HCT116 (cell line): ENCODE measurements around the gene BRIP1. TPM values are rescaled to one million over a fixed set of nuclear protein-coding genes. Genes with fewer than 3 reads are reported as not detected.

Experiments used
- ATAC-seq: fragments of 200-7000 bp; cut with Tn5 transposase; 2 replicates; pipeline ENCODE4 v1.9.1; 2020; ENCODE audit warnings: mild to moderate bottlenecking, moderate library complexity
- BruUV-seq: library from RNA; stranded (reverse); fragments of 400-500 nt; replicated peaks from 2 replicates; lab custom pipeline; 2021; lab: Mats Ljungman, UMichigan
- CTCF ChIA-PET: fragments of 300-600 bp; sonication (Branson Sonifier 250); formaldehyde crosslinking; loops from one replicate; lab custom pipeline; 2021; ENCODE audit warnings: antibody characterized with exemption; lab: Charles Lee
- POLR2A ChIA-PET: fragments of 300-600, 350-600 bp; sonication (Branson Sonifier 250); formaldehyde crosslinking; loops from one replicate; lab custom pipeline; 2021; ENCODE audit warnings: antibody characterized with exemption; lab: Charles Lee
- RAD21 ChIA-PET, 2 experiments: fragments of 300-600 bp; sonication (Branson Sonifier 250); formaldehyde crosslinking; loops; one replicate each; lab custom pipeline; 2023; ENCODE audit warnings: low total read pairs in 2 of 2; ENCODE audit not compliant: uncharacterized antibody in 2 of 2, unreplicated experiment in 2 of 2, low non-redundant PET in 1 of 2; lab: Charles Lee
- DNase-seq: peaks from one replicate; pipeline ENCODE4 v3.0.0-alpha.2; 2010; ENCODE audit warnings: low read depth, low spot score
- H2AFZ ChIP-seq: fragments of 200-600 bp; shearing (Covaris generic), sonication (generic); 2 replicates; pipeline ENCODE4 v1.6.1; 2017; ENCODE audit warnings: low read depth, mixed run types, mixed read lengths, antibody characterized with exemption, low read length; ENCODE audit not compliant: poor library complexity, severe bottlenecking
- H3K27ac ChIP-seq: 2 replicates; pipeline ENCODE4 v1.5.1; 2012; ENCODE audit warnings: low read depth, low read length
- H3K27me3 ChIP-seq: fragments of 200-600 bp; sonication (generic); 2 replicates; pipeline ENCODE4 v1.6.1; 2016; ENCODE audit warnings: mixed run types, low read length, mixed read lengths; ENCODE audit not compliant: insufficient read depth
- H3K36me3 ChIP-seq, 2 experiments: fragments of 200-500 bp in 1 of 2; fragments of 200-600 bp in 1 of 2; sonication (Bioruptor generic) in 1 of 2; sonication (generic) in 1 of 2; 2 replicates each; pipeline versions ENCODE4 v1.5.1 to v1.6.1; 2014 to 2016; ENCODE audit warnings: low read length in 2 of 2, inconsistent platforms in 1 of 2, mixed read lengths in 1 of 2, mixed run types in 1 of 2; ENCODE audit not compliant: insufficient read depth in 2 of 2, control insufficient read depth in 1 of 2
- H3K4me1 ChIP-seq, 2 experiments: fragments of 200-600 bp in 1 of 2; sonication (generic) in 1 of 2; 2 replicates each; pipeline versions ENCODE4 v1.5.1 to v1.6.1; 2012 to 2017; ENCODE audit warnings: low read length in 2 of 2, inconsistent platforms in 1 of 2, mild to moderate bottlenecking in 1 of 2, mixed read lengths in 1 of 2, mixed run types in 1 of 2, moderate library complexity in 1 of 2; ENCODE audit not compliant: insufficient read depth in 2 of 2, control insufficient read depth in 1 of 2
- H3K4me2 ChIP-seq: fragments of 200-600 bp; sonication (generic); 2 replicates; pipeline ENCODE4 v1.6.1; 2017; ENCODE audit warnings: mixed run types, low read length, mixed read lengths
- H3K4me3 ChIP-seq, 2 experiments: fragments of 200-600 bp in 1 of 2; sonication (generic) in 1 of 2; replicated peaks in 1 of 2; 2 replicates each; pipeline ENCODE4 v1.5.1; 2011 to 2016; ENCODE audit warnings: low read length in 2 of 2, control low read depth in 1 of 2, low read depth in 1 of 2, mild to moderate bottlenecking in 1 of 2, mixed read lengths in 1 of 2, mixed run types in 1 of 2
- H3K79me2 ChIP-seq: fragments of 200-600 bp; sonication (generic); 2 replicates; pipeline ENCODE4 v1.6.1; 2017; ENCODE audit warnings: mild to moderate bottlenecking, mixed run types, low read length, moderate library complexity, mixed read lengths; ENCODE audit not compliant: insufficient read depth
- H3K9ac ChIP-seq: fragments of 200-600 bp; sonication (generic); 2 replicates; pipeline ENCODE4 v1.6.1; 2016; ENCODE audit warnings: low read length, mixed read lengths
- H3K9me2 ChIP-seq: fragments of 200-600 bp; sonication (generic), shearing (Covaris generic); 2 replicates; pipeline ENCODE4 v1.6.1; 2017; ENCODE audit warnings: mixed run types, mild to moderate bottlenecking, moderate library complexity; ENCODE audit not compliant: insufficient read depth
- H3K9me3 ChIP-seq, 2 experiments: fragments of 200-500 bp in 1 of 2; fragments of 200-600 bp in 1 of 2; sonication (Bioruptor generic) in 1 of 2; sonication (generic) in 1 of 2; 2 replicates each; pipeline ENCODE4 v1.6.1; 2014 to 2017; ENCODE audit warnings: low read length in 2 of 2, mixed read lengths in 2 of 2, inconsistent platforms in 1 of 2, low read depth in 1 of 2, mild to moderate bottlenecking in 1 of 2, mixed run types in 1 of 2, moderate library complexity in 1 of 2; ENCODE audit not compliant: control insufficient read depth in 1 of 2, insufficient read depth in 1 of 2
- H4K20me1 ChIP-seq: fragments of 200-600 bp; sonication (generic), shearing (Covaris generic); 2 replicates; pipeline ENCODE4 v1.6.1; 2017; ENCODE audit warnings: mixed run types, mild to moderate bottlenecking, moderate library complexity; ENCODE audit not compliant: insufficient read depth
- CBX3 ChIP-seq: IDR thresholded peaks from 2 replicates; pipeline ENCODE4 v1.6.1; 2012; ENCODE audit warnings: low read depth
- JUND ChIP-seq: IDR thresholded peaks from 2 replicates; pipeline ENCODE4 v1.6.1; 2012
- REST ChIP-seq: IDR thresholded peaks from 2 replicates; pipeline ENCODE4 v1.6.1; 2012; ENCODE audit warnings: low read depth
- SRF ChIP-seq: IDR thresholded peaks from 2 replicates; pipeline ENCODE4 v1.6.1; 2012; ENCODE audit warnings: low read depth
- TCF7L2 ChIP-seq: IDR thresholded peaks from 2 replicates; pipeline ENCODE4 v1.7.0; 2011; ENCODE audit warnings: borderline replicate concordance, inconsistent platforms; ENCODE audit not compliant: insufficient read depth, insufficient read length; ENCODE audit errors: extremely low read depth
- intact Hi-C: fragments of 100-400 bp; cut with micrococcal nuclease; formaldehyde crosslinking; loops from 2 replicates; pipeline ENCODE4 v1.10.0; 2022
- total RNA-seq: library from RNA; stranded (reverse); gene quantifications from one replicate; pipeline ENCODE4 v1.2.1, GENCODE V29; 2021; ENCODE audit not compliant: unreplicated experiment
- TF ChIP-seq, protein P1 (sequence below): IDR thresholded peaks from 2 replicates; pipeline ENCODE4 v1.6.1; 2011; ENCODE audit warnings: mild to moderate bottlenecking, low read length, moderate library complexity; ENCODE audit not compliant: insufficient replicate concordance; ENCODE audit errors: extremely low read depth

Gene BRIP1
- total RNA-seq, 1 experiment from 2014 or later = 22.2 TPM

- Histone ChIP-seq H3K9ac (no peak overlapping the region), H3K4me3 (no peak overlapping the region), H3K27ac (no peak overlapping the region), H3K9me2 (no peaks in the 10 kb centered on the region), H3K9me3 (no peaks in the 10 kb centered on the region), H3K4me1 (no peaks in the 10 kb centered on the region), H2AFZ (no peak overlapping the region), H3K27me3 (no peaks in the 10 kb centered on the region), H3K36me3 (no peaks in the 10 kb centered on the region), H3K79me2 (no peaks in the 10 kb centered on the region), H3K4me2 (no peak overlapping the region), H4K20me1 (no peaks in the 10 kb centered on the region)
- ChIA-PET CTCF (interaction anchor here (0.8 kb wide), 1 partner anchor 172 kb away, joined by 3 read pairs; no protein-coding TSS in a partner anchor), RAD21 (no interaction called here), POLR2A (no interaction called here)
- BruUV-seq = no TSS peak
- DNase-seq (no peak), ATAC-seq (no peak)
- intact Hi-C loops = no loop called here
- TF ChIP-seq REST = no peak
- TF ChIP-seq CBX3 = no peak
- no peak for TF ChIP-seq SRF
- TF ChIP-seq, protein P1, sequence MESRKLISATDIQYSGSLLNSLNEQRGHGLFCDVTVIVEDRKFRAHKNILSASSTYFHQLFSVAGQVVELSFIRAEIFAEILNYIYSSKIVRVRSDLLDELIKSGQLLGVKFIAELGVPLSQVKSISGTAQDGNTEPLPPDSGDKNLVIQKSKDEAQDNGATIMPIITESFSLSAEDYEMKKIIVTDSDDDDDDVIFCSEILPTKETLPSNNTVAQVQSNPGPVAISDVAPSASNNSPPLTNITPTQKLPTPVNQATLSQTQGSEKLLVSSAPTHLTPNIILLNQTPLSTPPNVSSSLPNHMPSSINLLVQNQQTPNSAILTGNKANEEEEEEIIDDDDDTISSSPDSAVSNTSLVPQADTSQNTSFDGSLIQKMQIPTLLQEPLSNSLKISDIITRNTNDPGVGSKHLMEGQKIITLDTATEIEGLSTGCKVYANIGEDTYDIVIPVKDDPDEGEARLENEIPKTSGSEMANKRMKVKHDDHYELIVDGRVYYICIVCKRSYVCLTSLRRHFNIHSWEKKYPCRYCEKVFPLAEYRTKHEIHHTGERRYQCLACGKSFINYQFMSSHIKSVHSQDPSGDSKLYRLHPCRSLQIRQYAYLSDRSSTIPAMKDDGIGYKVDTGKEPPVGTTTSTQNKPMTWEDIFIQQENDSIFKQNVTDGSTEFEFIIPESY = no peak
- no peak for TF ChIP-seq JUND
- no peak for TF ChIP-seq TCF7L2
Measured at GRCh38 chr17:61663310-61663709, 200.0 kb downstream of the BRIP1 start.
